K562 (cell line): Measurements from ENCODE around the gene FIG4. TPM values are rescaled to one million over a fixed set of nuclear protein-coding genes. Genes with fewer than 3 reads are reported as not detected.

ENCODE experiments used
- ATAC-seq: fragments of 200-7000 bp; cut with Tn5 transposase; 3 replicates; pipeline ENCODE4 v1.9.1; 2020; ENCODE audit warnings: moderate library complexity
- BruUV-seq: library from RNA; stranded (reverse); fragments of 400-500 nt; replicated peaks from 2 replicates; lab custom pipeline; 2021; lab: Mats Ljungman, UMichigan
- CTCF ChIA-PET: fragments of 300-600 bp; formaldehyde crosslinking; extraction: SDS; loops from one replicate; lab custom pipeline; 2021; ENCODE audit warnings: low intra/inter-chr PET ratio; lab: Yijun Ruan, JAX
- POLR2A ChIA-PET: fragments of 300-600, 350-650 bp; sonication (Branson Sonifier 250); formaldehyde crosslinking; extraction: SDS; loops from one replicate; lab custom pipeline; 2021; ENCODE audit warnings: antibody characterized with exemption, inconsistent platforms; lab: Yijun Ruan, JAX
- DNase-seq, 4 experiments: peaks; one replicate each; pipeline versions ENCODE4 v3.0.0 to v3.0.0-alpha.2; 2011 to 2018; ENCODE audit warnings: low spot score in 3 of 4, mixed read lengths in 3 of 4; ENCODE audit errors: extremely low read depth in 1 of 4
- FAIRE-seq: peaks from 2 replicates; lab custom pipeline; 2011; peaks lifted over from hg19 to GRCh38; lab: Jason Lieb, UNC
- H2AFZ ChIP-seq: 2 replicates; pipeline ENCODE4 v1.6.0; 2011; ENCODE audit warnings: low read depth, low read length, control low read depth, inconsistent platforms
- H3K27ac ChIP-seq: fragments of 200-600 bp; 3 replicates; pipeline ENCODE4 v1.8.0; 2011; ENCODE audit warnings: low read depth, mild to moderate bottlenecking, control low read depth, inconsistent platforms, low read length, moderate library complexity, mixed read lengths; ENCODE audit errors: extremely low read depth
- H3K27me3 ChIP-seq, 2 experiments: fragments of 300-600 bp in 1 of 2; 2 replicates in 1 of 2; 3 replicates in 1 of 2; pipeline versions ENCODE4 v1.6.0 to v1.8.0; 2011; ENCODE audit warnings: inconsistent platforms in 2 of 2, low read length in 2 of 2, mild to moderate bottlenecking in 1 of 2, mixed read lengths in 1 of 2, moderate library complexity in 1 of 2; ENCODE audit not compliant: control insufficient read depth in 2 of 2, insufficient read depth in 2 of 2
- H3K36me3 ChIP-seq: fragments of 300-600 bp; 3 replicates; pipeline ENCODE4 v1.8.0; 2011; ENCODE audit warnings: mild to moderate bottlenecking, low read length, inconsistent platforms; ENCODE audit not compliant: control insufficient read depth, insufficient read depth
- H3K4me1 ChIP-seq, 2 experiments: fragments of 200-600 bp in 1 of 2; replicated peaks in 1 of 2; 2 replicates in 1 of 2; 3 replicates in 1 of 2; pipeline versions ENCODE4 v1.5.1 to v1.8.0; 2011; ENCODE audit warnings: inconsistent platforms in 2 of 2, low read length in 2 of 2, mild to moderate bottlenecking in 1 of 2, mixed read lengths in 1 of 2, moderate library complexity in 1 of 2; ENCODE audit not compliant: control insufficient read depth in 2 of 2, insufficient read depth in 2 of 2
- H3K4me2 ChIP-seq: 2 replicates; pipeline ENCODE4 v1.6.1; 2011; ENCODE audit warnings: low read length, control low read depth, inconsistent platforms, mixed read lengths; ENCODE audit not compliant: insufficient read depth
- H3K4me3 ChIP-seq: fragments of 200-600 bp; sonication (generic), shearing (Covaris generic); 2 replicates; pipeline ENCODE4 v1.5.1; 2016; ENCODE audit warnings: control low read depth, inconsistent platforms
- H3K79me2 ChIP-seq: fragments of 200-600 bp; 3 replicates; pipeline ENCODE4 v1.8.0; 2011; ENCODE audit warnings: low read length, inconsistent platforms; ENCODE audit not compliant: control insufficient read depth, insufficient read depth
- H3K9ac ChIP-seq, 2 experiments: 2 replicates each; pipeline versions ENCODE4 v1.6.0 to v1.6.1; 2011; ENCODE audit warnings: low read depth in 2 of 2, low read length in 2 of 2, control low read depth in 1 of 2, inconsistent platforms in 1 of 2, mild to moderate bottlenecking in 1 of 2, mixed read lengths in 1 of 2; ENCODE audit not compliant: insufficient read depth in 1 of 2
- H3K9me1 ChIP-seq: one replicate; pipeline ENCODE4 v1.6.0; 2011; ENCODE audit warnings: inconsistent platforms, mild to moderate bottlenecking, low read length, moderate library complexity; ENCODE audit not compliant: control insufficient read depth, insufficient read depth
- H3K9me3 ChIP-seq: replicated peaks from 2 replicates; pipeline ENCODE4 v1.5.1; 2011; ENCODE audit warnings: low read depth, low read length, inconsistent platforms; ENCODE audit not compliant: control insufficient read depth, insufficient read depth
- H4K20me1 ChIP-seq: replicated peaks from 2 replicates; pipeline ENCODE4 v1.6.1; 2011; ENCODE audit warnings: low read length, inconsistent platforms, mixed read lengths; ENCODE audit not compliant: control insufficient read depth, insufficient read depth
- ATF6 ChIP-seq: sonication (generic); formaldehyde crosslinking; IDR thresholded peaks from 2 replicates; pipeline ENCODE4 v1.4.0; 2020; ENCODE audit warnings: mild to moderate bottlenecking, missing genetic modification reagents
- ELF1 ChIP-seq: fragments of 200-800 bp; sonication (Bioruptor generic); IDR thresholded peaks from 2 replicates; pipeline ENCODE4 v1.6.1; 2016; ENCODE audit warnings: missing genetic modification characterization, missing compliant biosample characterization
- GABPA ChIP-seq: fragments of 200-800 bp; sonication (Bioruptor generic); conservative IDR thresholded peaks from 2 replicates; pipeline ENCODE4 v1.6.1; 2016; ENCODE audit warnings: low read depth, missing genetic modification characterization, missing compliant biosample characterization
- SPI1 ChIP-seq: IDR thresholded peaks from 2 replicates; pipeline ENCODE4 v1.6.1; 2011; ENCODE audit warnings: low read depth, low read length, control low read depth, borderline replicate concordance
- WGBS: fragments of 100-300 bp; shearing (Covaris generic); methylation state at CpG from one replicate; pipeline ENCODE4 v1.1.6; 2016; ENCODE audit warnings: low coverage, mixed read lengths; ENCODE audit not compliant: insufficient coverage; ENCODE audit errors: missing lambda C conversion rate; 5-methylcytosine and 5-hydroxymethylcytosine counted together
- in situ Hi-C: fragments of 300-500 bp; cut with MboI; formaldehyde crosslinking; loops from 4 replicates; pipeline ENCODE4 v1.15.0; 2018; ENCODE audit warnings: inconsistent platforms, mixed read lengths
- intact Hi-C: fragments of 100-400 bp; cut with micrococcal nuclease; formaldehyde crosslinking; loops from 2 replicates; pipeline ENCODE4 v1.14.2; 2022
- polyA plus RNA-seq, 8 experiments: library from polyadenylated mRNA; depleted of rRNA in 4 of 8; stranded (reverse) in 5 of 8; unstranded in 3 of 8; fragments of >200 nt; fragmentation: Nextera tagmentation in 2 of 8; fragmentation: Illumina TruSeq in 1 of 8; extraction: Ambion mirVana in 2 of 8; extraction: Trizol in 1 of 8; gene quantifications; 2 replicates each; pipeline versions ENCODE4 v1.2.1 to v1.2.3, GENCODE V29; 2011 to 2014; ENCODE audit warnings: inconsistent platforms in 1 of 8, missing spikeins in 1 of 8
- total RNA-seq, 7 experiments: library from RNA; depleted of rRNA in 6 of 7; stranded (reverse); fragments of >200 nt in 6 of 7; fragmentation: Illumina TruSeq in 2 of 7; extraction: Trizol in 2 of 7; gene quantifications; 2 replicates each; pipeline versions ENCODE4 v1.2.1 to v1.2.3, GENCODE V29; 2011 to 2021; ENCODE audit warnings: low replicate concordance in 1 of 7

FIG4 gene
- total and polyA plus RNA-seq, 9 of the 15 experiments (the other 6 are each of a cell fraction or from before 2014, with no cell fraction given) = 1.5 to 6.8 (median 4.3) TPM

DNA sequence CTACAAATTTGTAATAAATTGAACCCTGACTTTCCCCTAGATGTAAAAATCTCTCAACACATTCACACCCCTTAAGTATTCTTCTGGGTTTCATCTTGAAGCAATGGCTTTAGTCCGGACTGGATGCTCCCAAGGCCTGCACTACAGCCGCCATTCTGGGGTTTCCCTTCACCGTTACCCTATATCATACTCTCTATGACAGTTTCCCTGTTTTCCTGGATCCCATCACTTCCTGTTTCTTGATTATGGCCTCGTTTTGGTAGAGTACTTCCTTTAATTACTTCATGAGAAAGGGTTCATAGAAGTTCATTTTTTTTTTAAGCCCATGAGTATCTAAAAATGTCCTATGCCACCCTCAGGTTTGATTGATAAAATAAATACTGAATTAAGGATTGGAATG, 11.7 kb downstream of the FIG4 start:
- DNase-seq (no peak), ATAC-seq (no peak), FAIRE-seq (no peak)
- no peak overlapping the region for H3K9ac ChIP-seq
- CTCF ChIA-PET = interaction anchor here (0.7 kb wide), 1 partner anchor 338 kb away, joined by 4 read pairs; no protein-coding TSS in a partner anchor
- POLR2A ChIA-PET = no interaction called here
- TF ChIP-seq ATF6 (CRISPR knock-in tag) (no peak), GABPA (tag) (peak; percentile 42; the same call in 1 of the 2 replicates), ELF1 (tag) (0 out of 2 replicates have a peak, but pooled peaks have one; percentile 32), SPI1 (peak; percentile 65; the same call in 1 of the 2 replicates)
- no peak overlapping the region for H3K27ac ChIP-seq
- no peaks in the 10 kb centered on the region for H3K9me3 ChIP-seq
- in situ Hi-C loops = loop anchor here (5.0 to 10.0 kb wide), 3 partner anchors 178 to 690 kb away; no protein-coding TSS in a partner anchor
- no peaks in the 10 kb centered on the region for H3K36me3 ChIP-seq
- H4K20me1 ChIP-seq = no peaks in the 10 kb centered on the region
- H3K4me2 ChIP-seq = no peak overlapping the region
- no peak overlapping the region for H2AFZ ChIP-seq
- H3K4me1 ChIP-seq = no peaks in the 10 kb centered on the region
- BruUV-seq = no TSS peak
- no peaks in the 10 kb centered on the region for H3K79me2 ChIP-seq
- H3K27me3 ChIP-seq = no peaks in the 10 kb centered on the region
- intact Hi-C loops = loop anchor here (10.0 kb wide), 1 partner anchor 472 kb away; the partner anchor contains the start of gene WASF1
- H3K9me1 ChIP-seq = no peaks in the 10 kb centered on the region
- no peak overlapping the region for H3K4me3 ChIP-seq
- 10% methylated on average over 4 of the region's 4 CpGs for WGBS
